Rectal smooth muscle tissue (tissue), 1 donor: ENCODE data around the gene BDP1.
"Not testable (repeated sequence)": the region's sequence is repeated elsewhere in the genome, so short reads cannot be mapped to it uniquely, and the experiment has no call there.

Source experiments
- H3K27ac ChIP-seq: one replicate; pipeline ENCODE4 v1.7.0; 2013; ENCODE audit warnings: low read depth, low read length, inconsistent platforms
- H3K27me3 ChIP-seq: one replicate; pipeline ENCODE4 v1.7.0; 2013; ENCODE audit warnings: low read length; ENCODE audit not compliant: control insufficient read depth, insufficient read depth
- H3K36me3 ChIP-seq: one replicate; pipeline ENCODE4 v1.7.0; 2013; ENCODE audit warnings: low read length; ENCODE audit not compliant: control insufficient read depth, insufficient read depth
- H3K4me1 ChIP-seq: one replicate; pipeline ENCODE4 v1.7.0; 2013; ENCODE audit warnings: low read length; ENCODE audit not compliant: control insufficient read depth, insufficient read depth
- H3K4me3 ChIP-seq: one replicate; pipeline ENCODE4 v1.7.0; 2013; ENCODE audit warnings: low read length
- H3K9ac ChIP-seq: one replicate; pipeline ENCODE4 v1.7.0; 2013; ENCODE audit warnings: low read length

The BDP1 gene, protein sequence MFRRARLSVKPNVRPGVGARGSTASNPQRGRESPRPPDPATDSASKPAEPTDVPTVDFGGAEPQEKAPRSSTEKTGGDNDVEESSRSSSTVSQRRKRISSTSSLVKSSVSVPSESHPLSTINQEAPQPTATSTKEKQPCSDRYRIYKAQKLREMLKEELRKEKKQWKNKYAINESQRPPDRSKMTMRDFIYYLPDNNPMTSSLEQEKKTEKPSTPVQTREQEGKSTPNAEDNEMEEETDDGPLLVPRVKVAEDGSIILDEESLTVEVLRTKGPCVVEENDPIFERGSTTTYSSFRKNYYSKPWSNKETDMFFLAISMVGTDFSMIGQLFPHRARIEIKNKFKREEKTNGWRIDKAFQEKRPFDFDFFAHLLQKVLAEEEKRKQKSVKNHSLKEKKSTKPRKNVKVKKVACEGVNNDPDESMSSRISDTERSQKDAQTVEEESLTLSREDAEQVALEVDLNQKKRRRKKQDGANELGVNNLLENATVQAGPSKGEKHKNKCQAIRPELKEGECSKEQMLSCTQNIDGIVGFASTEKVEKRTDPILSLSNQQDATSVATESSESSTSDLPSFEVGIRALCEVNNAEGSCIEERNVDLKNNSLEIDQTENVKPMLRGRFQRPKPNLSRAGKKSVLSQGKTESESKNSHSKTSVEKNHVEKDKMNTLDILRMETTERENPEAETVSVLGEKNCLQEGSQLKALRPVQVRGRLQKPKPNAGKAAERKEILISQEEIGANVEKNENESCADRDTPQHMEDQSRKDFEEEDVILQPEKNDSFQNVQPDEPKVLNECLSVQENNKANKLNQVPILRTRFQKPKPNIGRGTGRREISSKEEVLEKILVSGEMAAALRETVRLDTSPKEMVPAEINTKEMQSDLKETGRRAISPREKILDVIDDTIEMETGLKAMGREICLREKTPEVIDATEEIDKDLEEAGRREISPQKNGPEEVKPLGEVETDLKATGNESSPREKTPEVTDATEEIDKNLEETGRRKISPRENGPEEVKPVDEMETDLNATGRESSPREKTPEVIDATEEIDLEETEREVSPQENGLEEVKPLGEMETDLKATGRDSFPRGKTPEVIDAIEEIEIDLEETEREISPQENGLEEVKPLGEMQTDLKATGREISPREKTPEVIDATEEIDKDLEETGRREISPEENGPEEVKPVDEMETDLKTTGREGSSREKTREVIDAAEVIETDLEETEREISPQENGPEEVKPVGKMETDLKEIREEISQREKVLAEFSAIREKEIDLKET (N-terminal part only)

GRCh38 chr5:71455427-71456361 is at the start of gene BDP1:
TSS of gene BDP1 (plus strand) at chr5:71455651. CDS start at chr5:71455878, 227 bp downstream.
- Histone ChIP-seq H3K4me3 (peak within 1 kb of the TSS; percentile 98), H3K4me1 (peaks cover 11% of the 10 kb centered on the region), H3K9ac (peak within 1 kb of the TSS; percentile 93), H3K27ac (peak within 1 kb of the TSS; percentile 87), H3K36me3 (peaks cover 2% of the 10 kb centered on the region), H3K27me3 (no peaks in the 10 kb centered on the region)

DNA sequence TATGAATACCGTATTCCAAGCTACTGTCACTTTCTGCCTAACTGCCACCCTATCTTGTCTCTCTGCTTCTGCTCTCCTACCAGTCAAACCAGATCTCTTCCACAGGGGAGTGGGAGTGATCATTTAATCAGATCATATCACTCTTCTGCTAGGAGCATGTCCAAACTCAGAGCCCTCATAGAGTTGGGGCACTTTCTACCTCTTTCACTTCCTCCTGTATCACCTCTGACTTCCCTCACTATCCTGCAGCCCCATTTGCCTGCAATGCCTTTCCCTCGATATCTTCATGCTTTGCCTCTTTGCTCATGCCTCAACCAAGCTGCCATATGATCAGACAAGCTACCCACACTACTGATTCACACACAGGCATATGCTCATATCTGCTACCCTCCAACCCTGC is 45.4 kb upstream of the BDP1 start:
- H3K4me1 ChIP-seq, H3K9ac ChIP-seq, H3K27me3 ChIP-seq, H3K4me3 ChIP-seq, H3K36me3 ChIP-seq, H3K27ac ChIP-seq: not testable (repeated sequence)

- not testable (repeated sequence) for H3K4me3 ChIP-seq, H3K4me1 ChIP-seq, H3K9ac ChIP-seq, H3K36me3 ChIP-seq, H3K27me3 ChIP-seq, H3K27ac ChIP-seq
These were observed 39.8 kb upstream of the BDP1 start for GRCh38 chr5:71415626-71416025.

DNA sequence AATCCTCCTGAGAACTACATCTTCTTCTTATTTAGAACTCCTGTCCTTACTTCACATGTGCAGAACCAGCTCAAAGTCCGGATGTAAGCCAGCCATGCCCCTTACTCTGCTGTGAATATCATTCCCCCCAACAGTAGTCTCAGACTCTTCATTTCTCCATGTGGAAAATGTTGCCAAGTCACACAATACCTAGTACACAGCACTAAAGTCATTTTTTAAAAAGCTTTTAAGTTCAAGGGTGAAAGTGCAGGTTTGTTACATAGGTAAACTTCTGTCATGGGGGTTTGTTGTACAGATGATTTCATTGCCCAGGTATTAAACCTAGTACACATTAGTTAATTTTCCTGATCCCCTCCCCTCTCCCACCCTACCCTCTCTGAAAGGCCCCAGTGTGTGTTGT is 37.4 kb upstream of the BDP1 start:
- not testable (repeated sequence) for H3K4me1 ChIP-seq, H3K4me3 ChIP-seq, H3K36me3 ChIP-seq, H3K27me3 ChIP-seq, H3K27ac ChIP-seq, H3K9ac ChIP-seq

DNA sequence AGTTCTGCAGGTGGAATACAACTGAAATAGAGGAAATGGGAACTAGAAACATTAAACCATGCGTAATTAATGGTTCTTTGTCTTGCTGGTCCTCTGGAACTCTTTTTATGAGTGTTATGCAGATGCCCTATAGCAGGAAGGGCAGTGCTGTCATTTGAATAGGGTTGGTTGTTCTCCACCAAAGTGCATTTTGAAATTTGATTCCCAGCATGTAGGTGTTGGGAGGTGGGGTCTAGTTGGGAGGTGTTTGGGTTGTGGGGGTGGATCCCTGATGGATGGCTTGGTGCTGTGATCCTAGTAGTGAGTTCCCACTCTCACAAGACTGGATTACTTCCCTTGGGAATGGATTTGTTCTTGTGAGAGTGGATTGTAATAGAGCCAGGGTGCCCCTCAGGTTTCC is 34.2 kb upstream of the BDP1 start:
- not testable (repeated sequence) for H3K4me3 ChIP-seq, H3K9ac ChIP-seq, H3K27ac ChIP-seq, H3K27me3 ChIP-seq, H3K36me3 ChIP-seq, H3K4me1 ChIP-seq

GRCh38 chr5:71423896-71424295 is 31.6 kb upstream of the BDP1 start:
- not testable (repeated sequence) for H3K27ac ChIP-seq, H3K36me3 ChIP-seq, H3K4me3 ChIP-seq, H3K27me3 ChIP-seq, H3K4me1 ChIP-seq, H3K9ac ChIP-seq

- H3K4me3 ChIP-seq, H3K27me3 ChIP-seq, H3K36me3 ChIP-seq, H3K27ac ChIP-seq, H3K9ac ChIP-seq, H3K4me1 ChIP-seq: not testable (repeated sequence)
These were observed 28.6 kb upstream of the BDP1 start for GRCh38 chr5:71426686-71427474.

DNA sequence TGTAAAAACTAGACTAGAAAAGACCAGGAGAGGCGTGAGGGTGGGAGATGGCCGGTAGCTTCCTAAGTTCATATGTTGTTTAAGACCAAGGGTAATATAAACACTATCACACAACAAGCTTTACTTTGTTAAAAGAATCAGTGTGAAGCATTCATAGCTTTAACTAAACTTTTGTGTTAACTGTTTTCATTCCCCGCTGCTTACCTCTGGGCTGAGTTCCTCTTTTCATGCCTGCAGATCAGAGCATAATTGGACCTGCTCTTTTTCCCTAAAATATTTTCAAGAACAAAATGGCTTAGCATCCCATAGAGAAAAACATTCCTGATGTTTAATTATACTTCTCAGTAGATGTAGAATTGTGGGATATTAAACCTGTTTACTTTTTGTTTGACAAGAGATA is 23.0 kb upstream of the BDP1 start:
- H3K36me3 ChIP-seq, H3K4me3 ChIP-seq, H3K9ac ChIP-seq, H3K27me3 ChIP-seq, H3K27ac ChIP-seq, H3K4me1 ChIP-seq: not testable (repeated sequence)

GRCh38 chr5:71434825-71435224 is 20.6 kb upstream of the BDP1 start:
- H3K27me3 ChIP-seq, H3K9ac ChIP-seq, H3K36me3 ChIP-seq, H3K4me3 ChIP-seq, H3K4me1 ChIP-seq, H3K27ac ChIP-seq: not testable (repeated sequence)

GRCh38 chr5:71441564-71441963 is 13.9 kb upstream of the BDP1 start:
- H3K27ac ChIP-seq, H3K4me1 ChIP-seq, H3K27me3 ChIP-seq, H3K9ac ChIP-seq, H3K4me3 ChIP-seq, H3K36me3 ChIP-seq: not testable (repeated sequence)

GRCh38 chr5:71443891-71444290 is 11.6 kb upstream of the BDP1 start:
- not testable (repeated sequence) for H3K27me3 ChIP-seq, H3K9ac ChIP-seq, H3K4me3 ChIP-seq, H3K4me1 ChIP-seq, H3K36me3 ChIP-seq, H3K27ac ChIP-seq
